ENCODE data around the gene SLC7A10.

SLC7A10 gene

GRCh38 chr19:33255781-33256180 is 30.1 kb upstream of the SLC7A10 start:
- H3K4me3 ChIP-seq (ENCODE audit: control insufficient read depth, low read depth, low read length): no peak overlapping the region
- no peak for TF ChIP-seq CTCF (IDR thresholded peaks at IDR 0.05; ENCODE audit: control insufficient read depth, insufficient read depth, low read depth, low read length, missing control alignments)
- no peak for DNase-seq (ENCODE audit: low read depth)

GRCh38 chr19:33254245-33254824 is 28.7 kb upstream of the SLC7A10 start:
- TF ChIP-seq CTCF (IDR thresholded peaks at IDR 0.05; ENCODE audit: control insufficient read depth, insufficient read depth, low read depth, low read length, missing control alignments): no peak
- no peak for DNase-seq (ENCODE audit: low read depth)

GRCh38 chr19:33252971-33253370 is 27.3 kb upstream of the SLC7A10 start:
- H3K4me3 ChIP-seq (ENCODE audit: control insufficient read depth, low read depth, low read length): no peak overlapping the region
- DNase-seq (ENCODE audit: low read depth): no peak
- no peak for TF ChIP-seq CTCF (IDR thresholded peaks at IDR 0.05; ENCODE audit: control insufficient read depth, insufficient read depth, low read depth, low read length, missing control alignments)

More at GRCh38 chr19:33254245-33254824, 28.7 kb upstream of the SLC7A10 start:
- H3K4me3 ChIP-seq (ENCODE audit: control insufficient read depth, low read depth, low read length): no peak overlapping the region

- no peak for DNase-seq (ENCODE audit: low read depth)
- H3K4me3 ChIP-seq (ENCODE audit: control insufficient read depth, low read depth, low read length): no peak overlapping the region
- TF ChIP-seq CTCF (IDR thresholded peaks at IDR 0.05; ENCODE audit: control insufficient read depth, insufficient read depth, low read depth, low read length, missing control alignments): no peak
These were observed 26.8 kb upstream of the SLC7A10 start for GRCh38 chr19:33252418-33252962.

- no peak for TF ChIP-seq CTCF (IDR thresholded peaks at IDR 0.05; ENCODE audit: control insufficient read depth, insufficient read depth, low read depth, low read length, missing control alignments)
- DNase-seq (ENCODE audit: low read depth): no peak
- no peak overlapping the region for H3K4me3 ChIP-seq (ENCODE audit: control insufficient read depth, low read depth, low read length)
These were observed 26.0 kb upstream of the SLC7A10 start for GRCh38 chr19:33251526-33252090.

- no peak for TF ChIP-seq CTCF (IDR thresholded peaks at IDR 0.05; ENCODE audit: control insufficient read depth, insufficient read depth, low read depth, low read length, missing control alignments)
- DNase-seq (ENCODE audit: low read depth): no peak
These were observed 25.4 kb upstream of the SLC7A10 start for GRCh38 chr19:33251076-33251475.

More at GRCh38 chr19:33251076-33251475, 25.4 kb upstream of the SLC7A10 start:
- no peak overlapping the region for H3K4me3 ChIP-seq (ENCODE audit: control insufficient read depth, low read depth, low read length)

Data from AG09309 (cell line).